HG03457 (cell line): Measurements from ENCODE around the gene POLR2I.
"Not testable (repeated sequence)": the region's sequence is repeated elsewhere in the genome, so short reads cannot be mapped to it uniquely, and the experiment has no call there.

Source experiments
- ATAC-seq: cut with Tn5 transposase; IDR thresholded peaks from one replicate; pipeline ENCODE4 v1.9.1; 2021; ENCODE audit warnings: moderate number of reproducible peaks; ENCODE audit not compliant: unreplicated experiment

The POLR2I gene

GRCh38 chr19:36134867-36135266 lies 20.2 kb upstream of the POLR2I start:
- ATAC-seq, result not testable (repeated sequence)

GRCh38 chr19:36131221-36131620 lies 16.5 kb upstream of the POLR2I start:
- not testable (repeated sequence) for ATAC-seq

GRCh38 chr19:36128392-36128736 lies 13.7 kb upstream of the POLR2I start:
- no peak for ATAC-seq

- ATAC-seq, result no peak
Observed at GRCh38 chr19:36125557-36125956, 10.9 kb upstream of the POLR2I start.

GRCh38 chr19:36121486-36122124 lies 6.9 kb upstream of the POLR2I start:
- ATAC-seq, result no peak

- no peak for ATAC-seq
Observed at GRCh38 chr19:36120984-36121358, 6.3 kb upstream of the POLR2I start.

- ATAC-seq, result no peak
Observed at GRCh38 chr19:36120092-36120983, 5.7 kb upstream of the POLR2I start.

- no peak for ATAC-seq
Observed at GRCh38 chr19:36116344-36116637, 1.6 kb upstream of the POLR2I start.

GRCh38 chr19:36115453-36116343 lies 1.0 kb upstream of the POLR2I start, which contains the start of gene TBCB:
Gene TBCB (plus strand): TSS chr19:36115468. CDS start chr19:36115561, 93 bp downstream.
- no peak for ATAC-seq

- peak; percentile 5 for ATAC-seq
Observed at GRCh38 chr19:36113894-36114720, 568 bp downstream of the POLR2I start.

GRCh38 chr19:36113425-36113824 lies 1.2 kb downstream of the POLR2I start:
- no peak for ATAC-seq

- ATAC-seq, result no peak
Observed at GRCh38 chr19:36112678-36113077, 2.0 kb downstream of the POLR2I start.

- ATAC-seq, result no peak
Observed at GRCh38 chr19:36111200-36111539, 3.5 kb downstream of the POLR2I start.

GRCh38 chr19:36110487-36111199 lies 4.0 kb downstream of the POLR2I start, which contains the start of gene OVOL3:
Gene OVOL3 (plus strand): TSS chr19:36111143. CDS start chr19:36111203, 60 bp downstream.
- no peak for ATAC-seq

- no peak for ATAC-seq
Observed at GRCh38 chr19:36108684-36109083, 6.0 kb downstream of the POLR2I start.

- ATAC-seq, result no peak
Observed at GRCh38 chr19:36106991-36107390, 7.7 kb downstream of the POLR2I start.

- ATAC-seq, result no peak
Observed at GRCh38 chr19:36106441-36106840, 8.2 kb downstream of the POLR2I start.

GRCh38 chr19:36103842-36104552 lies 10.7 kb downstream of the POLR2I start:
- ATAC-seq, result no peak

GRCh38 chr19:36103040-36103626 lies 11.5 kb downstream of the POLR2I start:
- ATAC-seq, result no peak
